Cerebellar cortex (tissue), 1 donor: Measurements from ENCODE around the gene SEMA4A.
"Not testable (repeated sequence)": the region's sequence is repeated elsewhere in the genome, so short reads cannot be mapped to it uniquely, and the experiment has no call there.

Experiments used
- DNase-seq: peaks from one replicate; pipeline ENCODE4 v3.0.0-alpha.2; 2015; ENCODE audit warnings: low spot score

The SEMA4A gene

DNA sequence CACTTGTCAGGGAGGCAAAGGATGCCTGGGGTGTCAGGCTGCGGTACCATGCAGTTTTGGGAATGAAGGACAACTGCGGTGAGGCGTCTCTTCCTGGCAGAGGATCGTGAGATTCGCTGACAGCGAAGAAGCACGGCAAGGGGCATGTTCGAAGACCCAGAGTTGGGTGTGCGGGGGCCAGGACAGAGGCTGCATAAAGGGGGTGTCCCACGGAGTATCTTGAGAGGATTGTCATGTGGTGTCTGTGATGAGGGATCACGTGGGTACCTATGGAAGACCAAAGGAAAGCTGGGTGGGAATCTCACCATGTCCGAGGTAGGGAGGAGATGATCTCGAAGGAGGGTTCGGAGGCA lies 40.9 kb downstream of the SEMA4A start:
- DNase-seq = peak; percentile 16

DNA sequence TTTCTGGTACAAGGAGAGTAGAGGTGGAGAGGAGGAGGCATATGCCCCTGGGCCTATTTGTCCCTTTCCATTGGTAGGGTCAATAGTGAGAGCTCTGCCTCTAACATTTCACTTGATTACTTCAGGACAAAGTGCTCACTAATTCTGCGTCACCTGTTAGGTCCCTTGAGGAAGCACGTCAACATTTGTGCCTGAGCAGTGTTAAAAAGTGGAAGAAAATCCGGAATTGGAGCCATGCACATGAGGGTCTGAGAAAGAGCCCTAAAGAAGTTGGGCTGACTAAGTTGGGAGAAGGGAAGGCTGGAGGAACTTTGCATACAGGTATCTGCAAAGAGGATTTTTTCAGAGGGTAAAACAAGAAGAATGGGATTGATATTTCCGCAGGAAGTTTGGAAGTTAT lies 42.5 kb downstream of the SEMA4A start:
- DNase-seq = no peak

- no peak for DNase-seq
Observed at GRCh38 chr1:156196445-156196844, 43.1 kb downstream of the SEMA4A start.

DNA sequence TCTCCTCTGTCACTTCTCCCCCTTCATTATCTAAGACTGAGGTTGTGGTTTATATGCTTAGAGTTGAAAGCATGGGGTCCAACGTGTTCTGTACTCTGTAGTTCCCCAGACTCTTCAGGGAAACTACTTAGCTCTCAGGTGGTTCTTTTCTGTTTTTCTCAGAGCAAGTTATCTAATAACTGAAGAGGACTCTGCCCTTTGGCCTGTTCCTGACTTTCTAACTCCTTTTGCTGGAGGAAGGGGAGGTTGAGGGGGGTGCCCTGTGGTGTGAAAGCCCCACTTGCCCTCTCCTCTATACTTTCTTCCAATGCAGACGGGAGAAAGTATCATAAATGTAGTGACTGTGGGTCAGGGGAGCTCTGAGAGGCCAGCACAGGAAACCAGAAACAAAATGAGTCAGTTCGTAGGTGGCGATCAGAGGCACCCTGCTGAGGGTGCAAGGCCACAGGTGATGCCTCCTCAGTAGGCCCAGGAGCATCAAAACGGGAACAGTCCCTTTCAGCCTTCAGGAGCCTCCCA lies 45.5 kb downstream of the SEMA4A start:
- DNase-seq = no peak

GRCh38 chr1:156200044-156200443 lies 46.7 kb downstream of the SEMA4A start:
- DNase-seq = no peak

DNA sequence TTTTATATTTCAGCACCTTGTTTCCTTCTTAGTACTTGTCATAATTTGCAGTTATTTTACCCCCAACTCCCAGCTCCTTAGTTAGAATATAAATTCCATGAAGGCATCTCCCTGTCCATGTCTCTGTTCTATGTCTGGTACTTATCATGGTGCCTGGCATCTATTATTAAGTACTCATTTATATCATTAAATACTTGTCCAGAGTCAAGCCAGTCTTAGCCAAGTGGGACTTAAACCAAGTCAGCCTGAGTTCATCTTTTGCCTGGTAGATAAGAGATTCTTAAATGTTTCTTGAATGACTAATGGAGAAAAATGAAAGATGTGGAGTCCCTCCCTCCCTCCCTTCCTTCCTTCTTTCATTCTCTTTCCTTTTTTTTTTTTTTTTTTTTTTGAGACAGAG lies 49.9 kb downstream of the SEMA4A start:
- DNase-seq = no peak

DNA sequence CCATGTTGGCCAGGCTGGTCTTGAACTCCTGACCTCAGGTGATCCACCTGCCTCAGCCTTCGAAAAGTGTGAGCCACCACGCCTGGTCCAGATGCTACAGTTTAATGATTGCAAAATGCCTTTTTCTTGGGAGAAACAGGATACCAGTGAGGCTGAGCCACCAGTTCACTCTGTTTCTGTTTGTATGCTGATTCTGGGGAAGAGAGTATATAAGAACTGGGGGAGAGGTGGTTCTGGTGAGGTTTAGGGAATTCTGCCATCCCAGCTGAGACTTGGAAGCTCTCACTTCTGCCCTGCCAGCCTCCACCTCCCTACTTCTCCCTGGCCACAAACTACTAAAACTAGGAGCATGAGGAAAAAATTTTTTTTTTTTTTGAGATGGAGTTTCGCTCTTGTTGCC lies 51.3 kb downstream of the SEMA4A start:
- no peak for DNase-seq

DNA sequence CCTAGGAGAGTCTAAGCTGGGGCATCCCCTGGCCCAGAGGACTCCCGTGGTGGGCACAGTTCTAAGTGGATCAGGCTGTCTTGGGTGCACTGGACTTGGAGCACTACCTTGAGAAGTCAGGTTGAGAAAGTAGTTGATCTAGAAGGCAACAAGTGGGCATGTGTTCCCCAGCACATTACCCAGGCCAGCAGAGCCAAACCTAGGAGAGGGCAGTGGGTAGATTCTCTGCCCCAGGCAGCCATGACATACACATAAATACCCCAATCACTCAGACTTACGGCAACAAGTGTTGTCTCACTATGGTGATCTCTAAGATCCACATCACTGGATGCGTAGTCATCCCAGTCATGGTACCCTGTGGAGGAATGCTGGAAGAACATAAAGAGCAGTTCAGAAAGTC lies 57.9 kb downstream of the SEMA4A start:
- DNase-seq = no peak

- DNase-seq = no peak
Observed at GRCh38 chr1:156212130-156212529, 58.7 kb downstream of the SEMA4A start.

GRCh38 chr1:156212833-156213643 lies 59.7 kb downstream of the SEMA4A start, which contains the start of gene PMF1:
TSS of gene PMF1 (plus strand) at chr1:156213007. CDS start at chr1:156213016, 9 bp downstream.
- DNase-seq = peak; percentile 98

- no peak for DNase-seq
Observed at GRCh38 chr1:156213644-156213966, 60.2 kb downstream of the SEMA4A start.

- DNase-seq = no peak
Observed at GRCh38 chr1:156214024-156214748, 60.8 kb downstream of the SEMA4A start.

- not testable (repeated sequence) for DNase-seq
Observed at GRCh38 chr1:156216361-156217086, 63.1 kb downstream of the SEMA4A start.

DNA sequence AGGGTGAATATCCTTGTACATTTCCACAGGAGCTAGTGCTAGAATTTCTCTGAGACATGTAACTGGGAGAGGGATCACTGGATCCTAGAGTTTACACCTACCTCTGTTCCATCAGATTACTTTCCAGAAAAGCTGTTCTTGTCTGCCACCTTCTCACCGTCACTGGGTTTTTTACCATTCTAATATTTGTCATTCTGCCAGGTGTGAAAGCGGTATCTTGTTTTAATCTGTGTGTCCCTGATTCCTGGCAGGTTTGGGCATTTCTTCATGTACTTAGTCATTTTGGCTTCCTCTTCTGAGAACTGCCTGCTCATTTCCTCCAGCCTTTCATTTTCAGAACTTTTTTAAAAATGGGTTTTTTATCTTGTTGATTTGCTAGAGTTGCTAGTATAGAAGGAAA lies 64.5 kb downstream of the SEMA4A start:
- no peak for DNase-seq

DNA sequence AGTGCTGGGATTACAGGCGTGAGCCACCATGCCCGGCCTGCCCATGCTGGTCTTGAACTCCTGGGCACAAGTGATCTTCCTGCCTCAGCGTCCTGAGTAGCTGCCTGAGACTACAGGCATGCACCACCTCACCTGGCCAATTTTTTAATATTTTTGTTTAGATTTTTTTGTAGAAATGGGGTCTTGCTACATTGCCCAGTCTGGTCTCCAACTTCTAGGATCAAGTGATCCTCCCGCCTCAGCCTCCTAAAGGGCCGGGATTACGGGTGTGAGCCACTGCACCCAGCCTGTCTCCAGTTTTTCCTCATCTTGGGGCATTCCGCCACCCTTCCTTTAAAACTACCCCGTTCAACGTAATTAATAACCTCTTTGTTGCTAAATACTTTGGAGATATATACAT lies 66.8 kb downstream of the SEMA4A start:
- no peak for DNase-seq

DNA sequence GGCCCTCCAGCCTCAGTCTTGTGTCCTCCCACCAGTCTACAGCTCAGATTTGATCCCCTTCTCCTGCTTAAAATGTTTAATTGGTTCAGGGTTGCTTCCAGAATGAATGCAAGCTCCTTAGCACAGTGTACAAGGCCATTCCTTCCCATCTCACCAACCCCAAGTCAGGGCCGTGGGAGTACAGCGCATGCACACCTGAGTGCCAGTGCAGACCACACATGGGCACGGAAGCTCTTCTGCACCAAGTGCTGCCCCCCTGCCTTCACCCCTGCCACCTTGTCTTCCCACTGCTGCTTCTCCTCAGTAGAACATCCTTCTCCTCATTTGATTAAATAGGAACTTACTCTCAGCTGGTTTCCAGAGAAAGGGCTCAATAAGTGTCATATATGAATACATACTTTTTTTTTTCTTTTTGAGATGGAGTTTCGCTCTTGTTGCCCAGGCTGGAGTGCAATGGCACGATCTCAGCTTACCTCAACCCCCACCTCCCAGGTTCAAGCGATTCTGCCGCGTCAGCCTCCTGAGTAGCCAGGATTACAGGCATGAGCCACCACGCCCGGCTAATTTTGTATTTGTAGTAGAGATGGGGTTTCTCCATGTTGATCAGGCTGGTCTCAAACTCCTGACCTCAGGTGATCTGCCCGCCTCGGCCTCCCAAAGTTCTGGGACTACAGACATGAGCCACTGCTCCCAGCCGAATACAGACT lies 68.8 kb downstream of the SEMA4A start:
- DNase-seq = no peak

DNA sequence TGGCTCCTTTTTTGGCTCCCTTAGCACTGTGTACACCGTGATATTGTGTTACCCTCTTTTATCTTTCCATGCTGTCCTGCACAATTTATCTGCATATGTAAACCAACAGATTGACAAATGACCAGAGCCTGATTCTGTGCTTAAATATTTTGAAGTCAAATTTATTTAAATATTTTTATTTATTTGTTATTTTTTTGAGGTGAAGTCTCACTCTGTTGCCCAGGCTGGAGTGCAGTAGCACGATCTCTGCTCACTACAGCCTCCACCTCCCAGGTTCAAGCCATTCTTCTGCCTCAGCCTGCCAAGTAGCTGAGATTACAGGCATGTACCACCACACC lies 72.3 kb downstream of the SEMA4A start:
- DNase-seq = no peak

DNA sequence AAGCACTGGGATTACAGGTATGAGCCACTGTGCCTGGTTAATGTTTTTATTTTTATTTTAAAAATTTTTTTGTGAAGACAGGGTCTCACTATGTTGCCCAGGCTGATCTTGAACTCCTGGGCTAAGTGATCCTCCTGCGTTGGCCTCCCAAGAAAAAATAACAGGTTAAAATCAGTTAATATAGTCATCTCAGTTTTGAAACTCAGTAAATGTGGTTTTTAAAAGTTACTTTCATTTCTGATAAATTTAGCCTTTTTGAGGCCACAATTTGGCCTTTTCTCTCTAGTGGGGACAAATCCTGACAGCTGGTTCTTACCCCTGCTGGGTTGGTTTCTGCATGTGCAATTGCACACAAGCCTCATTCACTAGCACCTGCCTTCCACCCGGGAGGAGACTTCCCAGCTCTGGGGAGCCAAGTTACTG lies 72.7 kb downstream of the SEMA4A start:
- no peak for DNase-seq

- DNase-seq = no peak
Observed at GRCh38 chr1:156226782-156227181, 73.4 kb downstream of the SEMA4A start.
